Gastroesophageal sphincter (tissue), 4 donors: Measurements from ENCODE around the gene ZEB1. TPM values are rescaled to one million over a fixed set of nuclear protein-coding genes. Genes with fewer than 3 reads are reported as not detected.

Source experiments
- ATAC-seq: fragments of 150-250 bp; one replicate; pipeline ENCODE4 v1.9.1; 2016; ENCODE audit warnings: mild to moderate bottlenecking, moderate library complexity
- H3K27ac ChIP-seq, 4 donors: fragments of 200-600 bp; sonication (generic) in 3 of 4; 1 replicate in 3 of 4; 2 replicates in 1 of 4; pipeline ENCODE4 v1.5.1; 2016 to 2019
- H3K27me3 ChIP-seq: fragments of 200-600 bp; sonication (generic); one replicate; pipeline ENCODE4 v1.5.1; 2019
- H3K36me3 ChIP-seq, 2 donors: fragments of 200-600 bp; sonication (generic); one replicate each; pipeline ENCODE4 v1.5.1; 2019; ENCODE audit warnings: control low read depth in 1 of 2
- H3K4me1 ChIP-seq, 3 donors: fragments of 200-600 bp; sonication (generic); 1 replicate in 2 of 3; 2 replicates in 1 of 3; pipeline ENCODE4 v1.5.1; 2016 to 2019; ENCODE audit warnings: control low read depth in 2 of 3
- H3K4me3 ChIP-seq, 2 donors: fragments of 200-600 bp; sonication (generic); one replicate each; pipeline ENCODE4 v1.5.1; 2019; ENCODE audit warnings: mild to moderate bottlenecking in 1 of 2, moderate library complexity in 1 of 2
- H3K9me3 ChIP-seq, 3 donors: fragments of 200-600 bp; sonication (generic); one replicate each; pipeline ENCODE4 v1.5.1; 2017 to 2019; ENCODE audit warnings: control low read depth in 2 of 3
- CTCF ChIP-seq, 4 experiments: fragments of 200-600 bp in 2 of 4; fragments of 450-650 bp in 2 of 4; sonication (generic) in 1 of 4; IDR thresholded peaks; one replicate each; pipeline ENCODE4 v1.5.1; 2017 to 2019; ENCODE audit warnings: antibody characterized with exemption in 4 of 4, mild to moderate bottlenecking in 2 of 4, moderate library complexity in 2 of 4
- EP300 ChIP-seq: sonication (generic); formaldehyde crosslinking; IDR thresholded peaks from one replicate; pipeline ENCODE4 v1.6.1; 2017; ENCODE audit warnings: antibody characterized with exemption, mild to moderate bottlenecking
- POLR2A ChIP-seq, 2 donors: fragments of 450-650 bp; IDR thresholded peaks; one replicate each; pipeline ENCODE4 v1.6.1; 2017; ENCODE audit warnings: antibody characterized with exemption in 2 of 2, mild to moderate bottlenecking in 2 of 2, moderate library complexity in 1 of 2
- POLR2AphosphoS5 ChIP-seq: sonication (generic); formaldehyde crosslinking; IDR thresholded peaks from one replicate; pipeline ENCODE4 v1.6.1; 2017; ENCODE audit warnings: antibody characterized with exemption
- WGBS, 2 donors: methylation state at CpG; one replicate each; pipeline ENCODE4 v1.1.5; 2018; ENCODE audit warnings: low coverage in 1 of 2; 5-methylcytosine and 5-hydroxymethylcytosine counted together
- total RNA-seq, 4 donors: library from RNA; depleted of rRNA; stranded (reverse); fragments of >200 nt; gene quantifications; one replicate each; pipeline ENCODE4 v1.1.0, GENCODE V29; 2016

The ZEB1 gene
- total RNA-seq, 4 donors from 2014 or later, result 191 to 219 (median 198) TPM

- H3K27ac ChIP-seq, result no peak overlapping the region
- H3K9me3 ChIP-seq, result no peaks in the 10 kb centered on the region
- 75 to 86% methylated on average over 6 of the region's 6 CpGs for WGBS, 2 donors
- no peaks in the 10 kb centered on the region for H3K4me1 ChIP-seq
- H3K27me3 ChIP-seq, result no peaks in the 10 kb centered on the region
- ATAC-seq, result no peak
- TF ChIP-seq POLR2AphosphoS5 (no peak), CTCF (IDR thresholded peaks at IDR 0.05) (no peak)
- peaks cover 0 to under 1% of the 10 kb centered on the region in 2 donors for H3K36me3 ChIP-seq
- no peak overlapping the region for H3K4me3 ChIP-seq
Measured at GRCh38 chr10:31304291-31304970, 14.6 kb upstream of the ZEB1 start.

DNA sequence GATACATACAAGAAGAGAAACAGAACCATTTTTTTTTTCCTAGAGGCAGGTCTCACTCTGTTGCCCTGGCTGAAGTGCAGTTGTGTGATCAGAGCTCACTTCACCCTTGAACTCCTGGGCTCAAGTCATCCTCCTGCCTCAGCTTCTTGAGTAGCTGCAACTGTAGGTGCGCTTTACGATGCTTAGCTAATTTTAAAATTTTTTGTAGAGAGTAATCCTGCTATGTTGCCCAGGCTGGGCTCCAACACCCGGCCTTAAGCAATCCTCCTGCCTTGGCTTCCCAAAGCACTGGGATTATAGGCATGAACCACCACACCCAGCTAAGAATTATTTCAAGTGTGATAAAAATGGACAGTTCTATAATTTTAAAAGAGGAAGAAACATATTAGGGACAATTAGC is 5.6 kb upstream of the ZEB1 start:
- H3K27ac ChIP-seq, result no peak overlapping the region
- WGBS, 2 donors, result 70 to 100% methylated on average over 3 of the region's 3 CpGs
- peaks cover 0 to 6% of the 10 kb centered on the region in 2 donors for H3K36me3 ChIP-seq
- H3K27me3 ChIP-seq, result no peaks in the 10 kb centered on the region
- no peak for ATAC-seq
- H3K4me1 ChIP-seq, result peaks cover 0 to 13% (median 0%) of the 10 kb centered on the region in 3 donors
- H3K9me3 ChIP-seq, result no peaks in the 10 kb centered on the region
- no peak for TF ChIP-seq POLR2AphosphoS5
- TF ChIP-seq POLR2A (IDR thresholded peaks at IDR 0.05), result no peak
- no peak for TF ChIP-seq CTCF (IDR thresholded peaks at IDR 0.05)
- TF ChIP-seq EP300, result no peak
- no peak overlapping the region for H3K4me3 ChIP-seq

DNA sequence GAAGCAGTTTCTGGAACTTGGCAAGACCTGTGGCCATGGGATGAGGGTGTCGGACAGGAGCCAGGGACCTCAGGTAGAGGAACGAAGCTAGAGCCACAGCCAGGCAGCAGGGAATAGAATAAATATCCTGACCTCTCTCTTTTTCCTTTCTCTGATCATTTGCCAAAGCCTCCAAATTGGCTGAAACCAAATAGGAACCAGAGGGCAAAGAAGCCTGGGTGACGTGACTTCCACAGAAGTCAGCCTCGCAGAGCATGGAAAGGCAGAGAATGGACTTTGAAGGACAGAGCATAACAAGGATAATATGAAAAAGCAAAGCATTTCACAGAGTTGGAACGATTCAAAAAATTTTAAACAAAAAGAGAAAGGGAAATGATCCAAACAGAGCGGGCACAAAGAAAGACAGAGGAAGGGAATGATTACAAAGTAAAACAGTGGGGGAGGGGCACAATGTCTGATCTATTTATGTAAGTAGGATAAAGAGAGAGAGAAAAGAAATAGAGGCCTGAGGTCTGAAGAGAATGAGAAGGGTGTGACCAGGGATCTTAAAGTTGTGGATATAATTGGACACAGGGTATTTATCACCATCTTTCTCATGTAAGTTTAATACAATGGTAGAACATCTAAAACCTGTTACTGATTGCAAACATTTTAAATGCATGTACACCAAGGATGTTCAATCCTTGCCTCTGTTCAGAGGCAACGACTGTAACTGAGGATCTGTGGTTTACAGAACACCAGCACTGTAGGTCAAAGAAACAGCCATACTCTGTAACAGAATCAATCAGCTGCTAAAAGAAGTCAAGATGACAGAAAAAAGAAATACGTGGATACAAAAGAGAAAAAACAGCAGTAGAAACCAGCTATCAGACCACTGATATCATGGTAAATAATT is 4.5 kb upstream of the ZEB1 start:
- H3K27ac ChIP-seq, result no peak overlapping the region
- H3K4me3 ChIP-seq, result no peak overlapping the region
- ATAC-seq, result no peak
- 32 to 70% methylated on average over 3 to 8 of the region's 8 CpGs for WGBS, 2 donors
- no peaks in the 10 kb centered on the region for H3K9me3 ChIP-seq
- no peaks in the 10 kb centered on the region for H3K27me3 ChIP-seq
- H3K36me3 ChIP-seq, result peaks cover 0 to 4% of the 10 kb centered on the region in 2 donors
- H3K4me1 ChIP-seq, result peaks cover 0 to 13% (median 0%) of the 10 kb centered on the region in 3 donors
- no peak for TF ChIP-seq EP300
- no peak for TF ChIP-seq CTCF (IDR thresholded peaks at IDR 0.05)
- TF ChIP-seq POLR2AphosphoS5, result no peak
- no peak for TF ChIP-seq POLR2A (IDR thresholded peaks at IDR 0.05)

- Histone ChIP-seq H3K27me3 (no peaks in the 10 kb centered on the region), H3K36me3 (no peaks in the 10 kb centered on the region), H3K4me1 (peaks cover 0 to 13% (median 0%) of the 10 kb centered on the region in 3 donors), H3K4me3 (no peak overlapping the region), H3K27ac (no peak overlapping the region), H3K9me3 (no peaks in the 10 kb centered on the region)
- ATAC-seq, result no peak
- WGBS, 2 donors, result 66 to 76% methylated on average over 4 of the region's 4 CpGs
- no peak for TF ChIP-seq EP300
- TF ChIP-seq CTCF (IDR thresholded peaks at IDR 0.05), result no peak
- TF ChIP-seq POLR2A (IDR thresholded peaks at IDR 0.05), result no peak
- no peak for TF ChIP-seq POLR2AphosphoS5
Measured at GRCh38 chr10:31315453-31315852, 3.6 kb upstream of the ZEB1 start.
